Spleen (tissue), 7 donors: ENCODE data around the gene HS6ST2.

ENCODE experiments used
- POLR2A ChIP-seq, 3 donors: fragments of 450-650 bp; IDR thresholded peaks; one replicate each; pipeline ENCODE4 v1.5.1; 2017; ENCODE audit warnings: antibody characterized with exemption in 3 of 3, mild to moderate bottlenecking in 1 of 3
- TF ChIP-seq, protein P1 (sequence below), 11 experiments: fragments of 200-600 bp in 7 of 11; fragments of 450-650 bp in 4 of 11; sonication (generic) in 4 of 11; IDR thresholded peaks in 8 of 11; conservative IDR thresholded peaks in 3 of 11; 1 replicate in 7 of 11; 2 replicates in 4 of 11; pipeline versions ENCODE4 v1.4.0 to v1.8.0; 2016 to 2021; ENCODE audit warnings: antibody characterized with exemption in 11 of 11, inconsistent platforms in 4 of 11, mild to moderate bottlenecking in 1 of 11
- donor health status: DM: no; HTN: no; CAD: no; lungs with moderate emphysema.
- donor health status: DM: no; HTN: no; CAD: no.
- donor health status: DM: no; HTN: no; CAD: no.

DNA sequence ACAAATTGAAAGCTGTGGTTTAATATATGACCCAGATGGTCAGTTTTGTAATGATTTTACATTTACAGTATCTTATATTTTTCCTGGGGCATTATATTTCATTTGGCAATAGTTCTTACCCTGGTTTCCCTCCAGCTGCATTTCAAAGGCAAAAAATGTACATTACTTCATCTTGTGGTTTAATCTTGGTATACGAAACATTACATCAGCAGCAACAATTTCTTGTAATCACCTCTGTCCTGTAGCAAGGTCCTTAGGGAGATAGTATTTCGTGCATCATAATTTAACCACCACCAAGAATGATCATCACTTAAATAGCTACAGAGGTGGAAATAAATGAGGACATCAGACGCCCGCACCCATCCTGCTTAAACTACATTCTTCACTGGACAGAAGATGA is 48.8 kb downstream of the HS6ST2 start:
- TF ChIP-seq, protein P1, sequence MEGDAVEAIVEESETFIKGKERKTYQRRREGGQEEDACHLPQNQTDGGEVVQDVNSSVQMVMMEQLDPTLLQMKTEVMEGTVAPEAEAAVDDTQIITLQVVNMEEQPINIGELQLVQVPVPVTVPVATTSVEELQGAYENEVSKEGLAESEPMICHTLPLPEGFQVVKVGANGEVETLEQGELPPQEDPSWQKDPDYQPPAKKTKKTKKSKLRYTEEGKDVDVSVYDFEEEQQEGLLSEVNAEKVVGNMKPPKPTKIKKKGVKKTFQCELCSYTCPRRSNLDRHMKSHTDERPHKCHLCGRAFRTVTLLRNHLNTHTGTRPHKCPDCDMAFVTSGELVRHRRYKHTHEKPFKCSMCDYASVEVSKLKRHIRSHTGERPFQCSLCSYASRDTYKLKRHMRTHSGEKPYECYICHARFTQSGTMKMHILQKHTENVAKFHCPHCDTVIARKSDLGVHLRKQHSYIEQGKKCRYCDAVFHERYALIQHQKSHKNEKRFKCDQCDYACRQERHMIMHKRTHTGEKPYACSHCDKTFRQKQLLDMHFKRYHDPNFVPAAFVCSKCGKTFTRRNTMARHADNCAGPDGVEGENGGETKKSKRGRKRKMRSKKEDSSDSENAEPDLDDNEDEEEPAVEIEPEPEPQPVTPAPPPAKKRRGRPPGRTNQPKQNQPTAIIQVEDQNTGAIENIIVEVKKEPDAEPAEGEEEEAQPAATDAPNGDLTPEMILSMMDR (IDR thresholded peaks at IDR 0.05 in 8 of 11, conservative IDR thresholded peaks at IDR 0.05 in 3 of 11) = no peak
- TF ChIP-seq POLR2A (IDR thresholded peaks at IDR 0.05) = no peak
